ENCODE measurements around the gene GFOD1. TPM values are rescaled to one million over a fixed set of nuclear protein-coding genes. Genes with fewer than 3 reads are reported as not detected.
A peak's percentile ranks its signal among the peaks of the same experiment; 100 is the strongest.

The GFOD1 gene
- total RNA-seq, 1 experiment from 2014 or later: 8.8 TPM

- Histone ChIP-seq H3K27me3 (replicated peaks; ENCODE audit: insufficient read depth, low read depth, low read length, poor library complexity) (no peaks in the 10 kb centered on the region), H3K4me3 (ENCODE audit: low read depth, low read length, poor library complexity, severe bottlenecking) (no peak overlapping the region), H3K9me3 (ENCODE audit: low read depth, low read length, poor library complexity, severe bottlenecking) (no peaks in the 10 kb centered on the region), H3K27ac (ENCODE audit: low read depth, low read length, poor library complexity, severe bottlenecking) (no peak overlapping the region), H3K36me3 (ENCODE audit: insufficient read depth, low read length, poor library complexity, severe bottlenecking) (no peaks in the 10 kb centered on the region), H3K4me1 (ENCODE audit: insufficient read depth, low read length, poor library complexity, severe bottlenecking) (peaks cover 34% of the 10 kb centered on the region)
- ChIA-PET POLR2A (ENCODE audit: low non-redundant PET) (no interaction called here), CTCF (interaction anchor here (0.6 kb wide), 1 partner anchor 427 kb away, joined by 3 read pairs; no protein-coding TSS in a partner anchor)
- BruUV-seq (replicated peaks): no TSS peak
- no peak for DNase-seq (ENCODE audit: low spot score)
- TF ChIP-seq EZH2 (IDR thresholded peaks at IDR 0.05; ENCODE audit: borderline replicate concordance, low read depth, low read length, poor library complexity, severe bottlenecking) (no peak), CTCF (conservative IDR thresholded peaks at IDR 0.05; ENCODE audit: low read depth, low read length) (no peak)
- intact Hi-C loops (cut with micrococcal nuclease; ENCODE audit: unreplicated experiment): no loop called here
Observed at GRCh38 chr6:13425270-13425873, 62.0 kb downstream of the GFOD1 start.

DNA sequence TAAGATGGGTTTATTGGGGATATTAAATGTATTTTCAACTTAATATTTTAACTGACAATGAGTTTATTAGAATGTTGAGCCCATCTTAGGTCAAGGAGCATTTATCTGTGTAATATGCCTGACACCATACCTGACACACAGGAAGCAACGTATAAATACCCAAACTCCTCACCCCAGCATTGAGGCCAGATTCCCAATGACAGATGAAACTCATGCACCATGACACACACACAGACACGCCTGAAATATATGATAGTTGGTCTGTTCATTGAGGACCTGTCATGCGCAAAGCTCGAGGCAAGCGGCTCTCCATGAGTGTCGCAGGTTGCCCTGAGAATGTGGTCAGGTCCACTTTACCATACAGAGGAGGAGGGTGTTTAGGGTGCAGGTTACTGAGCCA lies 64.1 kb downstream of the GFOD1 start:
- Histone ChIP-seq H3K27ac (ENCODE audit: low read depth, low read length, poor library complexity, severe bottlenecking) (peak overlapping the region; percentile 87), H3K36me3 (ENCODE audit: insufficient read depth, low read length, poor library complexity, severe bottlenecking) (no peaks in the 10 kb centered on the region), H3K4me1 (ENCODE audit: insufficient read depth, low read length, poor library complexity, severe bottlenecking) (peaks cover 41% of the 10 kb centered on the region), H3K27me3 (replicated peaks; ENCODE audit: insufficient read depth, low read depth, low read length, poor library complexity) (no peaks in the 10 kb centered on the region), H3K9me3 (ENCODE audit: low read depth, low read length, poor library complexity, severe bottlenecking) (no peaks in the 10 kb centered on the region), H3K4me3 (ENCODE audit: low read depth, low read length, poor library complexity, severe bottlenecking) (no peak overlapping the region)
- CTCF ChIA-PET: no interaction called here
- intact Hi-C loops (cut with micrococcal nuclease; ENCODE audit: unreplicated experiment): loop anchor here (5.0 kb wide), 1 partner anchor 64 kb away; the partner anchor contains the start of gene GFOD1
- no peak for TF ChIP-seq CTCF (conservative IDR thresholded peaks at IDR 0.05; ENCODE audit: low read depth, low read length)
- TF ChIP-seq EZH2 (IDR thresholded peaks at IDR 0.05; ENCODE audit: borderline replicate concordance, low read depth, low read length, poor library complexity, severe bottlenecking): no peak
- no TSS peak for BruUV-seq (replicated peaks)
- DNase-seq (ENCODE audit: low spot score): peak; percentile 24
- POLR2A ChIA-PET (ENCODE audit: low non-redundant PET): no interaction called here

GRCh38 chr6:13422681-13423221 lies 64.6 kb downstream of the GFOD1 start:
- Histone ChIP-seq H3K4me1 (ENCODE audit: insufficient read depth, low read length, poor library complexity, severe bottlenecking) (peaks cover 41% of the 10 kb centered on the region), H3K36me3 (ENCODE audit: insufficient read depth, low read length, poor library complexity, severe bottlenecking) (no peaks in the 10 kb centered on the region), H3K4me3 (ENCODE audit: low read depth, low read length, poor library complexity, severe bottlenecking) (no peak overlapping the region), H3K27ac (ENCODE audit: low read depth, low read length, poor library complexity, severe bottlenecking) (peak overlapping the region; percentile 87), H3K27me3 (replicated peaks; ENCODE audit: insufficient read depth, low read depth, low read length, poor library complexity) (no peaks in the 10 kb centered on the region), H3K9me3 (ENCODE audit: low read depth, low read length, poor library complexity, severe bottlenecking) (no peaks in the 10 kb centered on the region)
- BruUV-seq (replicated peaks): no TSS peak
- TF ChIP-seq EZH2 (IDR thresholded peaks at IDR 0.05; ENCODE audit: borderline replicate concordance, low read depth, low read length, poor library complexity, severe bottlenecking) (no peak), CTCF (conservative IDR thresholded peaks at IDR 0.05; ENCODE audit: low read depth, low read length) (no peak)
- peak; percentile 92 for DNase-seq (ENCODE audit: low spot score)
- CTCF ChIA-PET: no interaction called here
- POLR2A ChIA-PET (ENCODE audit: low non-redundant PET): no interaction called here
- intact Hi-C loops (cut with micrococcal nuclease; ENCODE audit: unreplicated experiment): loop anchor here (5.0 kb wide), 1 partner anchor 65 kb away; the partner anchor contains the start of gene GFOD1
